ENCODE data around the gene RYR3.

GRCh38 chr15:33448151-33448550 is 137.4 kb downstream of the RYR3 start:
- TF ChIP-seq CTCF (conservative IDR thresholded peaks at IDR 0.05; ENCODE audit: low read depth, low read length), result no peak
- no peak for TF ChIP-seq EZH2phosphoT487 (IDR thresholded peaks at IDR 0.05; ENCODE audit: borderline replicate concordance, low read length)
